ENCODE measurements around the gene DLGAP4.

DLGAP4 gene

DNA sequence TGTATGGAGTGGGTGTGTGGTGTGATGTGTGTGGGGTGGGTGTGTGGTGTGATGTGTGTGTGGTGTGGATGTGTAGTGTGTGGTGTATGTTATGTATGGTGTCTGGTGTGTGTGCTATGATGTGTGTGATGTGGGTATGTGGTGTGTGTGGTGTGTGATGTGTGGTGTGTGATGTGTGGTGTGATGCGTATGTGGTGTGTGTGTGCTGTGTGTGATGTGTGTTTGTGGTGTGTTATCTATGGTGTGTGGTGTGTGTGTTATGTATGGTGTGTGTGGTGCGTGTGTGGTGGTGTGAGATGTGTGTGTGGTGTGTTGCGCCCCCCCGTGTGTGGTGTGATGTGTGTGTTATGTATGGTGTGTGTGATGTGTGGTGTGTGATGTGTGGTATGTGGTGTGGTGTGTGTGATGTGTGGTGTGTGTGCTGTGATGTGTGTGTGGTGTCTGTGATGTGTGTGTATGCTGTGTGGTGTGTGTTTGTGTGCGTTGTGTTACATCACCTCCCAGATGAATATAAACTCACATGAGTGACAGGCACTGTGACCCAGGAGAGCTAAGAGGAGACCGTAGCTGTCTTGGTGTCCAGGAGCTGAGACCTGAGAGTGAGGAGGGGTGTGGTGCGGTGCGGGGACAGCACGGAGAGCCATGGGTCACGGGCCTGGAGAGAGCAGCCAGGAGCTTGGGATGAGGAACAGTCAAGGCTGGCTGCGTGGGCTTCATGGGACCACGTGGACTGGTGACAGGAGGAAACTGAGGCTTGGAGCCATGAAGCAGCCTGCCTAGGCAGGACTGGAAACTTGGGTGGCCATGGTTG lies 8.8 kb downstream of the DLGAP4 start:
- TF ChIP-seq, protein P1, sequence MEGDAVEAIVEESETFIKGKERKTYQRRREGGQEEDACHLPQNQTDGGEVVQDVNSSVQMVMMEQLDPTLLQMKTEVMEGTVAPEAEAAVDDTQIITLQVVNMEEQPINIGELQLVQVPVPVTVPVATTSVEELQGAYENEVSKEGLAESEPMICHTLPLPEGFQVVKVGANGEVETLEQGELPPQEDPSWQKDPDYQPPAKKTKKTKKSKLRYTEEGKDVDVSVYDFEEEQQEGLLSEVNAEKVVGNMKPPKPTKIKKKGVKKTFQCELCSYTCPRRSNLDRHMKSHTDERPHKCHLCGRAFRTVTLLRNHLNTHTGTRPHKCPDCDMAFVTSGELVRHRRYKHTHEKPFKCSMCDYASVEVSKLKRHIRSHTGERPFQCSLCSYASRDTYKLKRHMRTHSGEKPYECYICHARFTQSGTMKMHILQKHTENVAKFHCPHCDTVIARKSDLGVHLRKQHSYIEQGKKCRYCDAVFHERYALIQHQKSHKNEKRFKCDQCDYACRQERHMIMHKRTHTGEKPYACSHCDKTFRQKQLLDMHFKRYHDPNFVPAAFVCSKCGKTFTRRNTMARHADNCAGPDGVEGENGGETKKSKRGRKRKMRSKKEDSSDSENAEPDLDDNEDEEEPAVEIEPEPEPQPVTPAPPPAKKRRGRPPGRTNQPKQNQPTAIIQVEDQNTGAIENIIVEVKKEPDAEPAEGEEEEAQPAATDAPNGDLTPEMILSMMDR (IDR thresholded peaks at IDR 0.05): no peak
- DNase-seq (ENCODE audit: low spot score): no peak
- no peak overlapping the region for H3K4me3 ChIP-seq
- H3K27ac ChIP-seq: no peak overlapping the region

DNA sequence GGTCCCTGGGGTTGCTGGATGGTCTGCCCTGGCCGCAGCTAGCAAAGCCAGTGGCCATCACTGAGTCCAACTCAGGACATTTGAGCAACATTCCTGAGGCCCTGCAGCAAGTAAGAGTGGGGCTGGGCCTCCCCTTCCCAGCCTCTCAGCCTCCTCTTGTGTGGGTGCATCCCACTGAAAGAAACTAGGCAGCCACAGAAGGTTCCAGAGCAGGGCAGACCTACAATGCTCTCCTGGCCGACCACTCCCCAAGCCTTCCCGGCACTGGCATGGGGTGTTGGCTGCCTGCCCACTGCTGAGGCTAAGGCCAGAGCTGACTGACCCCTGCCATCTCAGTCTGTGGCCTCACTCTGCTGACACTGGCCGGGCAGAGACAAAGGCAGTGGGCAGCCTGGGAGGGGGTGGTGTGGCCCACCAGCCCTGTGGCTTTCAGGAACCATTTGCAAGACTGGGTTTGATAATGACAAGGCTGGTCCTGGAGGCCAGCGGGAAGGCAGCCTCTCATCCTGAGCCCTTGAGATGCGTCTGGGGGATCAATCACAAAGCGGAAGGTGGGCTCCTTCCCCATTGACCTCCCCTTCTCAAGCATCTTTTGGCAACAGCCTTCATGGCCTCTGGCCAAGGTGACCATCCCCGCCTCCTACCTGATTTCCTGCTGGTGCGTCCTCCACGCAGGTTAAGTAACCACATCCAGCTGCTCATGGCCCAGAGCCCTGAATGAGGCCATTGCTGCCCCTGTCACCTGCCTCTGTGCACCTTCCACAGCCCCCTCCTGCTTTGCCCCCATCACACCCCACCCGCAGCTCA lies 9.6 kb downstream of the DLGAP4 start:
- no peak overlapping the region for H3K27ac ChIP-seq
- TF ChIP-seq, protein P1 (IDR thresholded peaks at IDR 0.05): no peak
- H3K4me3 ChIP-seq: no peak overlapping the region
- peak; percentile 68 for DNase-seq (ENCODE audit: low spot score)

DNA sequence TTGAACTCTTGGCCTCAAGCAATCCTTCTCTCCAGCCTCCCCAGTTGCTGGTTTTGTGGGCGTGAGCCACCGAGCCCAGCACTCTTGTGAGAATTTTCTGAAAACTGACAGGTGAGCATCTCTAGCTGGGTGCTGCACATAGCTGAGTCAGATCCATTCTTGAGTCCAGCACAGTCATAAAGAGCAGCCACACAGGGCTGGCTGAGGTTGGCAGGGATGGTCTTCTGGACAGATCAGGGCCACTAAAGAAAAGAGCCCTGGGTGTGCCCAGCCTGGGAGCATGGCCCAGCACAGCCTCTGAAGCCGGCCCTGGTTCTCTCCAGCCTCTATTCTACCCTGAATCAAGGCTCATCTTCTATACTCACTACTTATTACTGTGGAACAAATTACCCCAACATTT lies 11.5 kb downstream of the DLGAP4 start:
- no peak for DNase-seq (ENCODE audit: low spot score)
- TF ChIP-seq, protein P1 (IDR thresholded peaks at IDR 0.05): no peak
- Histone ChIP-seq H3K27ac (no peak overlapping the region), H3K4me3 (no peak overlapping the region)

DNA sequence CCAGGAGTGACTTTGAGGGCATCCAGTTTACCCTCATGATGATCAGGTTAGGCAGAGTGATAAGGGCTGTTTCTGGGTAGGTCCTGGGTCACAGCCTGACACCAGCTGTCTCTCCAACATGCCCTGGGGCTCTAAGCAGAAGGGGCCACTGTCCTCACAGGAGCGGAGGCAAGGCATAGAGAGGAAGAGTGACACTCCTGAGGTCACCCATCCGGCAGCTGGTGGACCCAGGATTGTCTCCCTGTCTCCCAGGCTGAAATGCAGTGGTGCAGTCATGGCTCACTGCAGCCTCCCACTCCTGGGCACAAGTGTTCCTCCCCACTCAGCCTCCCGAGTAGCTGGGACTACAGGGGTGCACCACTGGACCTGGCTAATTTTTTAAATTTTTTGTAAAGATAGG lies 12.0 kb downstream of the DLGAP4 start:
- no peak overlapping the region for H3K4me3 ChIP-seq
- TF ChIP-seq, protein P1 (IDR thresholded peaks at IDR 0.05): no peak
- H3K27ac ChIP-seq: no peak overlapping the region
- no peak for DNase-seq (ENCODE audit: low spot score)

DNA sequence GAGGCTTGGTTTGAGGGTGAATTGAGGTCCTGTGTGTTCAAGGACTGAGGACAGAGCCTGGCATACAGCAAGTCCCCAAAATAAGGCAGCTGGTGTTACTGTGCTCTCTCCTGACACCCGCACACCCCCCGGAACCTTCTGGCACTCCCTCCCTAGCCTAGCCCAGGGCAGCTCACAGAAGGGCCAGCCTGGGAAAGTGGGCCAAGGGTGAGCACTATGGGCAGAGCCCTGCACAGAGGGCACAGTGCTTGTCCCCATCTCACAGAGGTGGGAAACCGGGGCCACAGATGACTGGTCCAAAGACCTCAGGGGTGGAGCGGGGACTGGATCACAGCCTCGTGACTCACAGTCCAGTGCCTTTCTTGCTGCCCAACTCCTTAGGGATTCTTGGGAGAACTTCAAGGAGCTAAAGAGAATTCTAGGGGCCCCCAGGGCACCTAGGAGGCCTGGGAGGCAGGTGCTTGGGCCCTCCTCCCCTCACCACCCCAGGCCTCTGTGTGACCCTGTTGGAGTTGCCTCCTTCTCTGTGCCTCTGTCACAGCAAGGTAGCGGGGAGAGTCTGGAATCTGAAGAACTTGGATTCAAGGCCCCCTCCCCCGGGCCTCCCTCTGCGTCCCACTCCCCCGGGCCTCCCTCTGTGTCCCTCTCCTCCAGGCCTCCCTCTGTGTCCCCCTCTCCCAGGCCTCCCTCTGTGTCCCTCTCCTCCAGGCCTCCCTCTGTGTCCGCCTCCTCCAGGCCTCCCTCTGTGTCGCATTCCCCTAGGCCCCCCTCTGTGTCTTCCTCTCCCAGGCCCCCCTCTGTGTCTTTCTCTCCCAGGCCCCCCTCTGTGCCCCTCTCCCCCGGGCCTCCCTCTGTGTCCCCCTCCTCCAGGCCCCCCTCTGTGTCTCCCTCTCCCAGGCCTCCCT lies 13.5 kb downstream of the DLGAP4 start:
- Histone ChIP-seq H3K4me3 (no peak overlapping the region), H3K27ac (no peak overlapping the region)
- DNase-seq (ENCODE audit: low spot score): no peak
- TF ChIP-seq, protein P1 (IDR thresholded peaks at IDR 0.05): no peak

DNA sequence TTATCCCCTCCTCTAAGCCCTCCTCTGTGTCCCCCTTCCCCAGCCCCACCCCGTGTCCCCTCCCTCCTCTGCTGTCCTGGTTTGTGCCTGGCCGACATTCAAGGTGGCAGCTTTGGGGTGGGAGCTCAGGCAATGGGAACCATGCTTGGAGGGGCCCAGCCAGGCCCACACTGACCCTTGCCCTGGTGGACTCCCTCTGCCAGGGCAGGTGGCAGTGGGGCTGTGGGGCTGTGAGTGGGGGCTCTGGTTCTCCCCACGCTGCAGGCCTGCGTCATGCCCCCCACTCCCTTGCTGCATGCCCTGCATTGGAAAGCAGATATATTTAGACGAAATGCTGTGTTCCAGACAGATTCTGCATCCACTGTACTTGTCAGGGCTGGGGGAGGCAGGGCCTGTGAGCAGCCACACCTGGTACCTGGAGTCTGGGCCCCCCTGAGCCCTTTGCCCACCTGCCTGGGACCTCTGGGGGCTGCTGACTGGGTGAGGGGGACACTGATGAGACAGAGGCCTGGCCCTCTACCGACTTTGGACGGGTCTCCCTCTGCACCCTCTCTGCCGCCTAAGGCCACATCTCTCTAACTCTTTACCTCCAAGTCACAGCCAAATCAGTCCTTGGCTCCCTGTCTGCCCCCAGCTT lies 14.2 kb downstream of the DLGAP4 start:
- TF ChIP-seq, protein P1 (IDR thresholded peaks at IDR 0.05): no peak
- no peak for DNase-seq (ENCODE audit: low spot score)
- H3K27ac ChIP-seq: no peak overlapping the region
- H3K4me3 ChIP-seq: no peak overlapping the region
